ENCODE measurements around the gene NTSR1. TPM values are rescaled to one million over a fixed set of nuclear protein-coding genes. Genes with fewer than 3 reads are reported as not detected.

NTSR1 gene
- total and polyA plus RNA-seq, 2 of the 8 experiments (the other 6 are each of a cell fraction or from before 2014, with no cell fraction given), result 0.53 to 0.89 TPM

GRCh38 chr20:62799873-62800272 is 91.2 kb downstream of the NTSR1 start (continued):
- no peak for TF ChIP-seq TCF12 (IDR thresholded peaks at IDR 0.05; ENCODE audit: low read depth, low read length)
- TF ChIP-seq HDAC2 (IDR thresholded peaks at IDR 0.05; ENCODE audit: borderline replicate concordance in 1 of 2, low read depth in 2 of 2, low read length in 2 of 2), result no peak
